ENCODE results near the gene TTYH3.

GRCh38 chr7:2687881-2688318, 56.1 kb downstream of the TTYH3 start, which contains the start of gene AMZ1:
- TF ChIP-seq TAF1 (IDR thresholded peaks at IDR 0.05; ENCODE audit: low read depth) (no peak), USF1 (IDR thresholded peaks at IDR 0.05) (no peak), CEBPB (IDR thresholded peaks at IDR 0.05) (no peak)
